ENCODE data around the gene FAM13A.

FAM13A gene

DNA sequence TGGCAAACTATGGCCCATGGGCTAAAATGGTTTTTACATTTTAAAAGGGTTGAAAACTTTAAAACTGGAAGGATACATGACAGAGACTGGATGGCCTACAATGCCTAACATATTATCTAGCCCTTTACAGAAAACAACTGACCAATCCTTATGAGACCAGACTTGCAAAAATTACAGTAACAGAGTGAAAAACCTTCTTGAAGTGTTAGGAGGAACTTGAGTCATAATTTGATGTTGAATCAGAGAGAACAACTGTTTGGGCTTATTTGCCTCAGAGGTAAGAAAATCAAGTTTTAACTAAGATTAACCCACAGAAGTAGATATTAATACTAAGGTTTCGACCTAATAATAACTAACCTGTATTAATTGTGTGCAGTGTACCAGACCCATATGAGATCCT, 347.0 kb downstream of the FAM13A start:
- TF ChIP-seq, protein P1, sequence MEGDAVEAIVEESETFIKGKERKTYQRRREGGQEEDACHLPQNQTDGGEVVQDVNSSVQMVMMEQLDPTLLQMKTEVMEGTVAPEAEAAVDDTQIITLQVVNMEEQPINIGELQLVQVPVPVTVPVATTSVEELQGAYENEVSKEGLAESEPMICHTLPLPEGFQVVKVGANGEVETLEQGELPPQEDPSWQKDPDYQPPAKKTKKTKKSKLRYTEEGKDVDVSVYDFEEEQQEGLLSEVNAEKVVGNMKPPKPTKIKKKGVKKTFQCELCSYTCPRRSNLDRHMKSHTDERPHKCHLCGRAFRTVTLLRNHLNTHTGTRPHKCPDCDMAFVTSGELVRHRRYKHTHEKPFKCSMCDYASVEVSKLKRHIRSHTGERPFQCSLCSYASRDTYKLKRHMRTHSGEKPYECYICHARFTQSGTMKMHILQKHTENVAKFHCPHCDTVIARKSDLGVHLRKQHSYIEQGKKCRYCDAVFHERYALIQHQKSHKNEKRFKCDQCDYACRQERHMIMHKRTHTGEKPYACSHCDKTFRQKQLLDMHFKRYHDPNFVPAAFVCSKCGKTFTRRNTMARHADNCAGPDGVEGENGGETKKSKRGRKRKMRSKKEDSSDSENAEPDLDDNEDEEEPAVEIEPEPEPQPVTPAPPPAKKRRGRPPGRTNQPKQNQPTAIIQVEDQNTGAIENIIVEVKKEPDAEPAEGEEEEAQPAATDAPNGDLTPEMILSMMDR (IDR thresholded peaks at IDR 0.05) = no peak
- no peak overlapping the region for H3K9ac ChIP-seq
- H3K27ac ChIP-seq = no peak overlapping the region
- no peak overlapping the region for H3K4me3 ChIP-seq (ENCODE audit: low read depth, low read length)
- peaks cover 3% of the 10 kb centered on the region for H3K4me1 ChIP-seq
- H3K9me3 ChIP-seq (ENCODE audit: control insufficient read depth, low read length) = no peaks in the 10 kb centered on the region
- H3K4me2 ChIP-seq (ENCODE audit: low read length) = no peak overlapping the region
- H3K36me3 ChIP-seq (ENCODE audit: control insufficient read depth, insufficient read depth, low read length) = no peaks in the 10 kb centered on the region
- no peaks in the 10 kb centered on the region for H3K79me2 ChIP-seq
- H2AFZ ChIP-seq = no peak overlapping the region
- H3K27me3 ChIP-seq (ENCODE audit: control insufficient read depth, insufficient read depth, low read length) = no peaks in the 10 kb centered on the region

DNA sequence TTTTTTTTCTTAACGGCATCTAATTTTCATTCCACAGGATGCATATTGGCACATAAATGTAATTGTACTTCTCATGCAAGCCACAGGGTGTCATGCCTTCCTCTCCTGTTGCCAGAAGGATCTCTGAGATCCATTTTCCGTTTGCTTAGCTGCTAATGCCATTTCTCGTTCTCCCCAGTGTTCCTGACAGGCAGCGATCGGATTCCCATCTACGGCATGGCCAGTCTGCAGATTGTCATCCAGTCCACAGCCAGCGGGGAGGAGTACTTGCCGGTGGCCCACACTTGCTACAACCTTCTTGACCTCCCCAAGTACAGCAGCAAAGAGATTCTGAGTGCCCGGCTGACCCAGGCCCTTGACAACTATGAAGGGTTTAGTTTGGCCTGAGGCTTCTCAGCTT, 350.4 kb downstream of the FAM13A start:
- Histone ChIP-seq H3K27ac (no peak overlapping the region), H3K36me3 (ENCODE audit: control insufficient read depth, insufficient read depth, low read length) (no peaks in the 10 kb centered on the region), H2AFZ (peak overlapping the region; percentile 60), H3K79me2 (no peaks in the 10 kb centered on the region), H3K9me3 (ENCODE audit: control insufficient read depth, low read length) (no peaks in the 10 kb centered on the region), H3K4me3 (ENCODE audit: low read depth, low read length) (no peak overlapping the region), H3K4me2 (ENCODE audit: low read length) (no peak overlapping the region), H3K4me1 (peaks cover 3% of the 10 kb centered on the region), H3K27me3 (ENCODE audit: control insufficient read depth, insufficient read depth, low read length) (no peaks in the 10 kb centered on the region), H3K9ac (no peak overlapping the region)
- TF ChIP-seq, protein P1 (IDR thresholded peaks at IDR 0.05) = peak; percentile 44

DNA sequence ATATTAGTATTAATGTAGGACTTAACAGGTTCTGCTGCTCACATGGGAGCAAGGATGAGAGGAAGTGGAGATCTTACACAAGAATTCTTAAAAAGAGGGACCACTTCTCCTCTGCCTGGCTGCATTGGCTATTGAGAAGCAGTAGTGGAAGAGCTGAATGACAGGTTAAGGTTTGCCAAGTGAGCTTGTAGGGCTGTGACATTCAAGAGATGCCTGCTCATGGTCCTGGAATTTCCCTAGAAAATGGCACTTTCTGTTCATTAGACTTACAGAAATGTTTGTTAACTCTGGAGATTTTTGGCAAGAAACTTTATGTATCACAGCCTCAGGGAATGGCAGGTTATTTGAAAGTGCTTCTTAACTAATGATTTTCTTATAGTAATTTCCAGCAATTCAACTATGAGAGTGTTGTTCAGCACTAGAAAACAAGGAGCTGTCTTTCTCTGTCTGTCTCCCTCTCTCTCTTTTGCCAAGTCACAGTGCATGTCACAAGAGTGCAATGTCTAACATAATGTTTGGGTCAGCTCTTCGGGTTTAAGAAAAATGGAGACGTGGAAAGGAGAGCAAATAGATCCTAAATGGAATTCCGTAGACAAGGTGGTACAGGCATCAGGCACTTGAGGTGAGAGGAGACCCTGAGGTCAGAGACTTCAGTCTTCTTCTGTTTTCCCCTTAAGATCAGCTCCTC, 351.0 kb downstream of the FAM13A start:
- H2AFZ ChIP-seq = no peak overlapping the region
- H3K9ac ChIP-seq = no peak overlapping the region
- no peaks in the 10 kb centered on the region for H3K9me3 ChIP-seq (ENCODE audit: control insufficient read depth, low read length)
- no peaks in the 10 kb centered on the region for H3K36me3 ChIP-seq (ENCODE audit: control insufficient read depth, insufficient read depth, low read length)
- H3K4me2 ChIP-seq (ENCODE audit: low read length) = no peak overlapping the region
- H3K27ac ChIP-seq = no peak overlapping the region
- H3K79me2 ChIP-seq = no peaks in the 10 kb centered on the region
- TF ChIP-seq, protein P1 (IDR thresholded peaks at IDR 0.05) = no peak
- H3K27me3 ChIP-seq (ENCODE audit: control insufficient read depth, insufficient read depth, low read length) = no peaks in the 10 kb centered on the region
- peaks cover 3% of the 10 kb centered on the region for H3K4me1 ChIP-seq
- no peak overlapping the region for H3K4me3 ChIP-seq (ENCODE audit: low read depth, low read length)

DNA sequence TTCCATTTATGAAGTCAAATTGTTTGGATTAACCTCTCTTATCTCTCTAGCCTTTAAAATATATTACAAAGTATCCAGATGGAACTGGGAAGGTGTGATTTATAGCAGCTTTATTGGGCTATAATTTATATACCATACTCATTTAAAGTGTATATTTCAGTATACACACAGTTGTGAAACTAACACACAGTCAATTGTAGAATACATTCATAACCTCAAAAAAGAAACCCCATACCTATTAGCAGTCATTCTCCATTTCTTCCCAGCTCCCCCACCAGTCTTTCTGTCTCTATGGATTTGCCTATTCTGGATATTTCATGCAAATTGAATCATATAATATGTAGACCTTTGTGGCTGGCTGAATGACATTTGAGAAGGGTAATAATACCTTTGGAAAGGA, 351.8 kb downstream of the FAM13A start:
- no peak overlapping the region for H3K27ac ChIP-seq
- peaks cover 3% of the 10 kb centered on the region for H3K4me1 ChIP-seq
- no peaks in the 10 kb centered on the region for H3K27me3 ChIP-seq (ENCODE audit: control insufficient read depth, insufficient read depth, low read length)
- no peak overlapping the region for H3K4me3 ChIP-seq (ENCODE audit: low read depth, low read length)
- H3K36me3 ChIP-seq (ENCODE audit: control insufficient read depth, insufficient read depth, low read length) = no peaks in the 10 kb centered on the region
- no peak overlapping the region for H3K4me2 ChIP-seq (ENCODE audit: low read length)
- no peak overlapping the region for H2AFZ ChIP-seq
- no peaks in the 10 kb centered on the region for H3K79me2 ChIP-seq
- H3K9ac ChIP-seq = no peak overlapping the region
- TF ChIP-seq, protein P1 (IDR thresholded peaks at IDR 0.05) = no peak
- no peaks in the 10 kb centered on the region for H3K9me3 ChIP-seq (ENCODE audit: control insufficient read depth, low read length)

DNA sequence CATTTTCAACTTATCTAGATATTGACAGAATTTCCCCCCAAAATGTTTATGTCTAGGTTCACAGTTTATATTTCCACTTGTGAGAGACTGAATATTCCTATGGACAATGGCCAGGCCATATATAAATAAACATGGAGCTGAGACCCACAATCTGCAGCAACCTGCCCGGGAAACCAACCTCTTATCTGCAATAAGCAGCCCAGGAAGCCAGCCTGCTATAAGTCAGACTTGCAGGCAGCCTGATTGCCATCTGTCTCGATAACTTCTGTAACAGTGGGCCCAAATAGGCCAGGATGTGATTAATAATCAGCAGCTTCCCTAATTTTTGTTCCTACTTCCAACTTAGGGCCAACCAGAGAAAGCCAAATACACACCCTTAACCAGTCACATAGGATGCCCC, 354.2 kb downstream of the FAM13A start:
- Histone ChIP-seq H3K4me1 (peaks cover 3% of the 10 kb centered on the region), H3K36me3 (ENCODE audit: control insufficient read depth, insufficient read depth, low read length) (no peaks in the 10 kb centered on the region), H3K27ac (no peak overlapping the region), H3K27me3 (ENCODE audit: control insufficient read depth, insufficient read depth, low read length) (no peaks in the 10 kb centered on the region), H3K4me3 (ENCODE audit: low read depth, low read length) (no peak overlapping the region), H3K79me2 (no peaks in the 10 kb centered on the region), H3K9me3 (ENCODE audit: control insufficient read depth, low read length) (no peaks in the 10 kb centered on the region), H3K4me2 (ENCODE audit: low read length) (no peak overlapping the region), H2AFZ (no peak overlapping the region), H3K9ac (no peak overlapping the region)
- TF ChIP-seq, protein P1 (IDR thresholded peaks at IDR 0.05) = no peak
